H9 (cell line): ENCODE measurements around the gene TECRL. TPM values are rescaled to one million over a fixed set of nuclear protein-coding genes. Genes with fewer than 3 reads are reported as not detected.

Experiments
- DNase-seq: peaks from one replicate; pipeline ENCODE4 v3.0.0-alpha.2; 2017
- H2AFZ ChIP-seq: one replicate; pipeline ENCODE4 v1.6.1; 2013; ENCODE audit warnings: mild to moderate bottlenecking, low read length, control low read depth, moderate library complexity
- H2AK5ac ChIP-seq: 2 replicates; pipeline ENCODE4 v1.6.1; 2013; ENCODE audit warnings: low read length, control low read depth, mixed read lengths; ENCODE audit not compliant: insufficient read length
- H2BK120ac ChIP-seq: one replicate; pipeline ENCODE4 v1.6.1; 2013; ENCODE audit warnings: low read depth, mild to moderate bottlenecking, low read length, control low read depth, inconsistent platforms; ENCODE audit not compliant: poor library complexity, severe bottlenecking
- H2BK12ac ChIP-seq: 2 replicates; pipeline ENCODE4 v1.6.1; 2013; ENCODE audit warnings: low read length, control low read depth, mixed read lengths, low read depth; ENCODE audit not compliant: insufficient read length
- H2BK15ac ChIP-seq: 2 replicates; pipeline ENCODE4 v1.6.1; 2013; ENCODE audit warnings: low read depth, low read length, control low read depth
- H2BK20ac ChIP-seq: one replicate; pipeline ENCODE4 v1.6.1; 2013; ENCODE audit warnings: low read depth, mild to moderate bottlenecking, low read length, control low read depth, inconsistent platforms; ENCODE audit not compliant: poor library complexity, severe bottlenecking
- H2BK5ac ChIP-seq: 2 replicates; pipeline ENCODE4 v1.6.1; 2013; ENCODE audit warnings: low read length, control low read depth, mixed read lengths; ENCODE audit not compliant: insufficient read length
- H3K14ac ChIP-seq: 2 replicates; pipeline ENCODE4 v1.6.1; 2013; ENCODE audit warnings: low read length, control low read depth; ENCODE audit not compliant: insufficient read depth
- H3K18ac ChIP-seq: 2 replicates; pipeline ENCODE4 v1.6.1; 2013; ENCODE audit warnings: low read depth, mild to moderate bottlenecking, mixed read lengths, low read length, control low read depth; ENCODE audit not compliant: insufficient read length
- H3K23ac ChIP-seq: 2 replicates; pipeline ENCODE4 v1.6.1; 2013; ENCODE audit warnings: low read length, control low read depth, mixed read lengths, low read depth; ENCODE audit not compliant: insufficient read length
- H3K23me2 ChIP-seq: 2 replicates; pipeline ENCODE4 v1.6.1; 2013; ENCODE audit warnings: low read depth, mild to moderate bottlenecking, mixed read lengths, low read length, control low read depth; ENCODE audit not compliant: insufficient read length, poor library complexity, severe bottlenecking
- H3K27ac ChIP-seq: 2 replicates; pipeline ENCODE4 v1.5.1; 2013; ENCODE audit warnings: low read length, control low read depth, mixed read lengths, low read depth; ENCODE audit not compliant: insufficient read length
- H3K27me3 ChIP-seq: 2 replicates; pipeline ENCODE4 v1.6.1; 2013; ENCODE audit warnings: low read length, control low read depth, inconsistent platforms; ENCODE audit not compliant: insufficient read depth
- H3K4ac ChIP-seq: 2 replicates; pipeline ENCODE4 v1.6.1; 2013; ENCODE audit warnings: low read depth, mild to moderate bottlenecking, control low read depth, inconsistent platforms, low read length, moderate library complexity
- H3K4me1 ChIP-seq: 2 replicates; pipeline ENCODE4 v1.6.1; 2013; ENCODE audit warnings: low read length, control low read depth, inconsistent platforms; ENCODE audit not compliant: insufficient read depth
- H3K4me2 ChIP-seq: 2 replicates; pipeline ENCODE4 v1.6.1; 2013; ENCODE audit warnings: low read length, control low read depth, mixed read lengths; ENCODE audit not compliant: insufficient read length, insufficient read depth
- H3K56ac ChIP-seq: 2 replicates; pipeline ENCODE4 v1.6.1; 2013; ENCODE audit warnings: low read depth, mild to moderate bottlenecking, mixed read lengths, low read length, control low read depth; ENCODE audit not compliant: insufficient read length
- H3K79me1 ChIP-seq: 2 replicates; pipeline ENCODE4 v1.6.1; 2013; ENCODE audit warnings: low read depth, mild to moderate bottlenecking, moderate library complexity, low read length, control low read depth, inconsistent platforms; ENCODE audit not compliant: insufficient read depth, poor library complexity, severe bottlenecking
- H3K79me2 ChIP-seq: 2 replicates; pipeline ENCODE4 v1.6.1; 2013; ENCODE audit warnings: low read length, control low read depth, inconsistent platforms; ENCODE audit not compliant: insufficient read depth
- H3K9ac ChIP-seq: 2 replicates; pipeline ENCODE4 v1.6.1; 2013; ENCODE audit warnings: low read length, control low read depth, mixed read lengths; ENCODE audit not compliant: insufficient read length; ENCODE audit errors: extremely low read depth
- H3K9me3 ChIP-seq: one replicate; pipeline ENCODE4 v1.6.1; 2013; ENCODE audit warnings: low read depth, low read length, inconsistent platforms; ENCODE audit not compliant: control insufficient read depth
- H3T11ph ChIP-seq: one replicate; pipeline ENCODE4 v1.6.1; 2013; ENCODE audit warnings: mild to moderate bottlenecking, low read length, control low read depth, inconsistent platforms
- H4K20me1 ChIP-seq: one replicate; pipeline ENCODE4 v1.6.1; 2013; ENCODE audit not compliant: control insufficient read depth, insufficient read length, insufficient read depth
- H4K5ac ChIP-seq: 2 replicates; pipeline ENCODE4 v1.6.1; 2013; ENCODE audit warnings: low read depth, mild to moderate bottlenecking, mixed read lengths, low read length, control low read depth; ENCODE audit not compliant: insufficient read length
- H4K8ac ChIP-seq: replicated peaks from 2 replicates; pipeline ENCODE4 v1.6.1; 2013; ENCODE audit warnings: low read length, control low read depth, mixed read lengths, low read depth; ENCODE audit not compliant: insufficient read length
- H4K91ac ChIP-seq: 2 replicates; pipeline ENCODE4 v1.6.1; 2013; ENCODE audit warnings: low read depth, mild to moderate bottlenecking, moderate library complexity, mixed read lengths, low read length, control low read depth; ENCODE audit not compliant: insufficient read length
- H3K27ac Mint-ChIP-seq, 3 experiments: 2 replicates in 2 of 3; 3 replicates in 1 of 3; pipeline ENCODE4 v1.8.0; 2020 to 2021; ENCODE audit warnings: mixed read lengths in 3 of 3, mild to moderate bottlenecking in 1 of 3, moderate library complexity in 1 of 3
- H3K27me3 Mint-ChIP-seq: 2 replicates; pipeline ENCODE4 v1.8.0; 2021; ENCODE audit warnings: low read depth, mild to moderate bottlenecking, moderate library complexity, mixed read lengths
- H3K36me3 Mint-ChIP-seq, 3 experiments: 2 replicates in 2 of 3; 3 replicates in 1 of 3; pipeline ENCODE4 v1.8.0; 2020 to 2021; ENCODE audit warnings: low read depth in 3 of 3, mixed read lengths in 3 of 3; ENCODE audit not compliant: insufficient read depth in 1 of 3
- H3K4me1 Mint-ChIP-seq, 2 experiments: 2 replicates each; pipeline ENCODE4 v1.8.0; 2020; ENCODE audit warnings: mixed read lengths in 2 of 2
- H3K4me3 Mint-ChIP-seq, 2 experiments: 2 replicates in 1 of 2; 3 replicates in 1 of 2; pipeline ENCODE4 v1.8.0; 2020 to 2021; ENCODE audit warnings: mild to moderate bottlenecking in 2 of 2, mixed read lengths in 2 of 2, moderate library complexity in 1 of 2
- H3K9me3 Mint-ChIP-seq, 2 experiments: 2 replicates in 1 of 2; 3 replicates in 1 of 2; pipeline ENCODE4 v1.8.0; 2020; ENCODE audit warnings: mild to moderate bottlenecking in 2 of 2, mixed read lengths in 2 of 2, moderate library complexity in 1 of 2
- WGBS: extraction: QIAGEN DNeasy Blood & Tissue Kit; methylation state at CpG from one replicate; pipeline ENCODE4 v1.1.7; 2013; ENCODE audit warnings: missing lambda C conversion rate, low lambda C conversion rate, mixed read lengths; ENCODE audit not compliant: insufficient read length; ENCODE audit errors: extremely low coverage; 5-methylcytosine and 5-hydroxymethylcytosine counted together
- total RNA-seq: library from RNA; stranded (reverse); gene quantifications from 2 replicates; pipeline ENCODE4 v1.2.1, GENCODE V29; 2021
- TF ChIP-seq, protein P1 (sequence below): fragments of 200-600 bp; sonication (generic); conservative IDR thresholded peaks from 3 replicates; pipeline ENCODE4 v1.8.0; 2021; ENCODE audit warnings: antibody characterized with exemption, mild to moderate bottlenecking

Gene TECRL
- total RNA-seq, 1 experiment from 2014 or later = not detected

GRCh38 chr4:64340218-64341110 is 68.8 kb downstream of the TECRL start:
- WGBS = no CpG with 5 or more reads among the region's 5 CpGs
- Histone ChIP-seq H3K18ac (no peak overlapping the region), H2BK20ac (no peak overlapping the region), H4K5ac (no peak overlapping the region), H2BK15ac (no peak overlapping the region), H2BK5ac (no peak overlapping the region), H3K79me2 (no peaks in the 10 kb centered on the region), H3K9me3 (no peaks in the 10 kb centered on the region), H3T11ph (no peak overlapping the region), H3K27ac (no peak overlapping the region), H3K23ac (no peak overlapping the region), H3K4ac (no peak overlapping the region), H3K9ac (no peak overlapping the region), H2AK5ac (no peak overlapping the region), H3K79me1 (no peaks in the 10 kb centered on the region), H2AFZ (no peak overlapping the region), H3K23me2 (no peaks in the 10 kb centered on the region), H4K91ac (no peak overlapping the region), H3K4me1 (no peaks in the 10 kb centered on the region), H4K8ac (no peak overlapping the region), H3K56ac (no peak overlapping the region), H3K27me3 (no peaks in the 10 kb centered on the region), H2BK12ac (no peak overlapping the region), H3K4me2 (no peak overlapping the region), H2BK120ac (no peak overlapping the region), H4K20me1 (no peaks in the 10 kb centered on the region), H3K14ac (no peak overlapping the region; the same call in 1 of the 2 replicates)
- Mint-ChIP-seq H3K4me3 (no peak overlapping the region), H3K36me3 (peaks cover 0 to 4% (median 1%) of the 10 kb centered on the region in 3 experiments; a peak in 3 of 7 replicates), H3K27me3 (no peaks in the 10 kb centered on the region), H3K27ac (no peak overlapping the region), H3K9me3 (peaks cover 2 to 6% of the 10 kb centered on the region in 2 experiments; a peak in 3 of 5 replicates), H3K4me1 (no peaks in the 10 kb centered on the region)
- DNase-seq = no peak
- TF ChIP-seq, protein P1, sequence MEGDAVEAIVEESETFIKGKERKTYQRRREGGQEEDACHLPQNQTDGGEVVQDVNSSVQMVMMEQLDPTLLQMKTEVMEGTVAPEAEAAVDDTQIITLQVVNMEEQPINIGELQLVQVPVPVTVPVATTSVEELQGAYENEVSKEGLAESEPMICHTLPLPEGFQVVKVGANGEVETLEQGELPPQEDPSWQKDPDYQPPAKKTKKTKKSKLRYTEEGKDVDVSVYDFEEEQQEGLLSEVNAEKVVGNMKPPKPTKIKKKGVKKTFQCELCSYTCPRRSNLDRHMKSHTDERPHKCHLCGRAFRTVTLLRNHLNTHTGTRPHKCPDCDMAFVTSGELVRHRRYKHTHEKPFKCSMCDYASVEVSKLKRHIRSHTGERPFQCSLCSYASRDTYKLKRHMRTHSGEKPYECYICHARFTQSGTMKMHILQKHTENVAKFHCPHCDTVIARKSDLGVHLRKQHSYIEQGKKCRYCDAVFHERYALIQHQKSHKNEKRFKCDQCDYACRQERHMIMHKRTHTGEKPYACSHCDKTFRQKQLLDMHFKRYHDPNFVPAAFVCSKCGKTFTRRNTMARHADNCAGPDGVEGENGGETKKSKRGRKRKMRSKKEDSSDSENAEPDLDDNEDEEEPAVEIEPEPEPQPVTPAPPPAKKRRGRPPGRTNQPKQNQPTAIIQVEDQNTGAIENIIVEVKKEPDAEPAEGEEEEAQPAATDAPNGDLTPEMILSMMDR = no peak
